Fibroblast of lung (primary cell): Measurements from ENCODE around the gene CFAP65. TPM values are rescaled to one million over a fixed set of nuclear protein-coding genes. Genes with fewer than 3 reads are reported as not detected.

Source experiments
- DNase-seq, 2 donors: peaks; one replicate each; pipeline versions ENCODE4 v3.0.0 to v3.0.0-alpha.2; 2010; ENCODE audit warnings: low read depth in 2 of 2
- H2AFZ ChIP-seq: 2 replicates; pipeline ENCODE4 v1.5.1; 2012; ENCODE audit warnings: low read length, control low read depth, inconsistent platforms
- H3K27ac ChIP-seq: 2 replicates; pipeline ENCODE4 v1.5.1; 2011; ENCODE audit warnings: low read length, control low read depth; ENCODE audit not compliant: insufficient read depth
- H3K27me3 ChIP-seq: 2 replicates; pipeline ENCODE4 v1.5.1; 2011; ENCODE audit warnings: mild to moderate bottlenecking, low read length; ENCODE audit not compliant: control insufficient read depth, insufficient read depth
- H3K36me3 ChIP-seq: 2 replicates; pipeline ENCODE4 v1.5.1; 2011; ENCODE audit warnings: low read length; ENCODE audit not compliant: control insufficient read depth, insufficient read depth
- H3K4me1 ChIP-seq: 2 replicates; pipeline ENCODE4 v1.5.1; 2011; ENCODE audit warnings: low read length; ENCODE audit not compliant: control insufficient read depth, insufficient read depth; ENCODE audit errors: extremely low read depth
- H3K4me2 ChIP-seq: 2 replicates; pipeline ENCODE4 v1.5.1; 2011; ENCODE audit warnings: low read length, control low read depth; ENCODE audit not compliant: insufficient read depth; ENCODE audit errors: extremely low read depth
- H3K4me3 ChIP-seq, 4 experiments: fragments of 200-600 bp in 1 of 4; sonication (generic) in 1 of 4; replicated peaks in 1 of 4; 2 replicates each; pipeline ENCODE4 v1.5.1; 2011 to 2016; ENCODE audit warnings: low read length in 4 of 4, low read depth in 3 of 4, mild to moderate bottlenecking in 3 of 4, control low read depth in 2 of 4, inconsistent platforms in 1 of 4, mixed read lengths in 1 of 4; ENCODE audit not compliant: insufficient read depth in 1 of 4; ENCODE audit errors: control extremely low read depth in 1 of 4
- H3K79me2 ChIP-seq: 2 replicates; pipeline ENCODE4 v1.5.1; 2012; ENCODE audit warnings: mild to moderate bottlenecking, low read length, inconsistent platforms; ENCODE audit not compliant: control insufficient read depth, insufficient read depth
- H3K9ac ChIP-seq: 2 replicates; pipeline ENCODE4 v1.5.1; 2011; ENCODE audit warnings: mild to moderate bottlenecking, low read length, control low read depth; ENCODE audit not compliant: insufficient read depth
- H3K9me3 ChIP-seq: 2 replicates; pipeline ENCODE4 v1.5.1; 2012; ENCODE audit warnings: low read depth, low read length; ENCODE audit not compliant: control insufficient read depth, insufficient read depth
- H4K20me1 ChIP-seq: 2 replicates; pipeline ENCODE4 v1.5.1; 2011; ENCODE audit warnings: low read length; ENCODE audit not compliant: control insufficient read depth, insufficient read depth; ENCODE audit errors: extremely low read depth
- EZH2 ChIP-seq: IDR thresholded peaks from 2 replicates; pipeline ENCODE4 v1.5.1; 2012; ENCODE audit warnings: low read length, control low read depth, mild to moderate bottlenecking; ENCODE audit errors: missing control alignments
- polyA plus RNA-seq, 2 donors: library from polyadenylated mRNA; depleted of rRNA in 1 of 2; stranded (reverse) in 1 of 2; unstranded in 1 of 2; fragments of >200 nt; gene quantifications; 2 replicates each; pipeline ENCODE4 v1.2.1, GENCODE V29; 2011 to 2012; ENCODE audit warnings: missing spikeins in 1 of 2
- total RNA-seq: library from RNA; depleted of rRNA; stranded (reverse); fragments of >200 nt; gene quantifications from 2 replicates; pipeline ENCODE4 v1.2.1, GENCODE V29; 2014
- TF ChIP-seq, protein P1 (sequence below), 2 donors: IDR thresholded peaks in 1 of 2; conservative IDR thresholded peaks in 1 of 2; 1 replicate in 1 of 2; 2 replicates in 1 of 2; pipeline ENCODE4 v1.5.1; 2011 to 2012; ENCODE audit warnings: low read length in 2 of 2, control low read depth in 1 of 2, inconsistent platforms in 1 of 2, low read depth in 1 of 2, mild to moderate bottlenecking in 1 of 2

CFAP65 gene
- total and polyA plus RNA-seq, 2 donors (not counting 1 experiment from before 2014, with no cell fraction given), result not detected

DNA sequence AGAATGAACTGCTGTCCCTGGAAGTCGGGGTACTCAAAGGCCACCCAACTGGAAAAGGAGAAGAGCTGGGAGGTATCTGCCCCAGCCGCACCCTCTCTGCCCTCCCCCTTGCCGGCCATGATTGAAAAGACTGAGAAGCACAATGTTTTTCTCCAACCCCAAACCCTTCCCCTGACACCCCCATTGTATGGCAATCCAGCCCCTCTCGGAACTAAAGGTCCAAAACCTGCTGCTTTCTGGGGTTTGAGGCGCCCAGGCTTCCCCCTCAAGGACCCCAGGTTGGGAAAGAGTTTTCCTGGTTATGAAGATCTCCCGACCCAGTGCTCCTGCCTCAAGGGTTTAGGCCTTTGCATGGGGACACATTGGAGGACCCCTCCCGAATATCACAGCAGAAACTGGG lies 49.1 kb downstream of the CFAP65 start:
- peaks cover 72% of the 10 kb centered on the region for H3K27me3 ChIP-seq
- H3K36me3 ChIP-seq, result no peaks in the 10 kb centered on the region
- no peaks in the 10 kb centered on the region for H3K79me2 ChIP-seq
- H3K9me3 ChIP-seq, result no peaks in the 10 kb centered on the region
- TF ChIP-seq, protein P1, sequence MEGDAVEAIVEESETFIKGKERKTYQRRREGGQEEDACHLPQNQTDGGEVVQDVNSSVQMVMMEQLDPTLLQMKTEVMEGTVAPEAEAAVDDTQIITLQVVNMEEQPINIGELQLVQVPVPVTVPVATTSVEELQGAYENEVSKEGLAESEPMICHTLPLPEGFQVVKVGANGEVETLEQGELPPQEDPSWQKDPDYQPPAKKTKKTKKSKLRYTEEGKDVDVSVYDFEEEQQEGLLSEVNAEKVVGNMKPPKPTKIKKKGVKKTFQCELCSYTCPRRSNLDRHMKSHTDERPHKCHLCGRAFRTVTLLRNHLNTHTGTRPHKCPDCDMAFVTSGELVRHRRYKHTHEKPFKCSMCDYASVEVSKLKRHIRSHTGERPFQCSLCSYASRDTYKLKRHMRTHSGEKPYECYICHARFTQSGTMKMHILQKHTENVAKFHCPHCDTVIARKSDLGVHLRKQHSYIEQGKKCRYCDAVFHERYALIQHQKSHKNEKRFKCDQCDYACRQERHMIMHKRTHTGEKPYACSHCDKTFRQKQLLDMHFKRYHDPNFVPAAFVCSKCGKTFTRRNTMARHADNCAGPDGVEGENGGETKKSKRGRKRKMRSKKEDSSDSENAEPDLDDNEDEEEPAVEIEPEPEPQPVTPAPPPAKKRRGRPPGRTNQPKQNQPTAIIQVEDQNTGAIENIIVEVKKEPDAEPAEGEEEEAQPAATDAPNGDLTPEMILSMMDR (conservative IDR thresholded peaks at IDR 0.05 in 1 of 2, IDR thresholded peaks at IDR 0.05 in 1 of 2; ENCODE audit: low read depth in 1 of 2, low read length in 2 of 2), result no peak
- TF ChIP-seq EZH2, result no peak
- no peak overlapping the region for H3K4me3 ChIP-seq
- no peak for DNase-seq
- H3K4me1 ChIP-seq, result no peaks in the 10 kb centered on the region
- no peak overlapping the region for H3K27ac ChIP-seq
- no peak overlapping the region for H3K9ac ChIP-seq
- no peaks in the 10 kb centered on the region for H4K20me1 ChIP-seq
- H3K4me2 ChIP-seq, result no peak overlapping the region
- H2AFZ ChIP-seq, result no peak overlapping the region

DNA sequence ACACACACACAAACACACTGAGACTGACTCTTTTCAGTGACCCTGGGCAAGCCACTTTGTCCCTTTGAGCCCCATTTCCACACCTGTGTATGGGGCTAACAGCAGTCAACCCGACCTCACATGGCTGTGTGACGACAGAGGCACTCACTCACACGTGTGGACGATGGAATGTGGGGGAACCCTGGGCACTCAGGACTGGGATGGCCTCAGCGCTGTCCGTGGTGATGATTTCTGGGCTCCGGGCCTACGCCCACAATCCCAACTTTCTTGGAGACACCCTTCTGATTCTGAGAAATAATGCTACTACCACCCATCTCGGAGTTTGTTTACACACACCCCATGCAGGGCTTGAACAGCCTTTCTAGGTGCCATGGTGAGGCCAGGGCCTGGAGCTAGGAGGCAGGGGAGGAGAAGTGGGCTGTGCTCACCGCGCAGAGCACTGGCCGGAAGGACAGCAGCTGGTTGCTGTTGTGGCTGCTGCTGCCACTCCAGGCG lies 49.6 kb downstream of the CFAP65 start:
- H3K4me1 ChIP-seq, result no peaks in the 10 kb centered on the region
- no peak overlapping the region for H3K27ac ChIP-seq
- peak; percentile 19 to 32 for DNase-seq
- no peaks in the 10 kb centered on the region for H3K79me2 ChIP-seq
- peaks cover 74% of the 10 kb centered on the region for H3K27me3 ChIP-seq
- no peak overlapping the region for H3K4me2 ChIP-seq
- H3K4me3 ChIP-seq, result no peak overlapping the region
- H3K9me3 ChIP-seq, result no peaks in the 10 kb centered on the region
- no peaks in the 10 kb centered on the region for H4K20me1 ChIP-seq
- H3K36me3 ChIP-seq, result no peaks in the 10 kb centered on the region
- no peak overlapping the region for H3K9ac ChIP-seq
- TF ChIP-seq EZH2, result peak; percentile 65
- TF ChIP-seq, protein P1 (conservative IDR thresholded peaks at IDR 0.05 in 1 of 2, IDR thresholded peaks at IDR 0.05 in 1 of 2; ENCODE audit: low read depth in 1 of 2, low read length in 2 of 2), result no peak
- H2AFZ ChIP-seq, result no peak overlapping the region

DNA sequence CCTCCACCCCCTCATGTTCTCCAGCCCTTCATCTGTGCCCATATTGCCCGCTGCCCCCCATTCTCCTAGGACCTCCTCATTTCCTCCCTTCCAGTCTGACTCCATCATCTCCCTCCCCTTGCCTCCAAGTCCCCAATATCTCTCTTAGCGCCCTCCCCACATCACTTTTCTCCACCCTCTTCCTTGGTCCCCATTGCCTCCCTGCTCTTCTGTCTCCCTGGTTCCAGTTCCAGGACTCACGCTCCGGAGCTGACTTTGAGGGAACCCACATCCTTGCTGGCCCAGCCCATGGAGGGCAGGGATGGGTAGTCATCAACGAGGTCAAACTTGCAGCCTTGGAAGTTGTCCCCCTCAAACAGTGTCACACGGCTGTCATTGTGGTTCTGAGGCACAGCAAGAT lies 50.7 kb downstream of the CFAP65 start:
- Histone ChIP-seq H3K9ac (no peak overlapping the region), H3K36me3 (no peaks in the 10 kb centered on the region), H3K9me3 (no peaks in the 10 kb centered on the region), H3K27me3 (peaks cover 82% of the 10 kb centered on the region), H3K4me1 (no peaks in the 10 kb centered on the region), H2AFZ (no peak overlapping the region), H3K27ac (no peak overlapping the region), H3K4me2 (no peak overlapping the region), H3K79me2 (no peaks in the 10 kb centered on the region), H3K4me3 (no peak overlapping the region), H4K20me1 (no peaks in the 10 kb centered on the region)
- TF ChIP-seq EZH2, result no peak
- TF ChIP-seq, protein P1 (conservative IDR thresholded peaks at IDR 0.05 in 1 of 2, IDR thresholded peaks at IDR 0.05 in 1 of 2; ENCODE audit: low read depth in 1 of 2, low read length in 2 of 2), result no peak
- no peak for DNase-seq
